GM10266 (cell line): ENCODE results near the gene TECPR2.

Experiments used
- DNase-seq: peaks from one replicate; pipeline ENCODE4 v3.0.0; 2012; ENCODE audit errors: extremely low spot score
- TF ChIP-seq, protein P1 (sequence below): IDR thresholded peaks from 2 replicates; pipeline ENCODE4 v1.5.1; 2012; ENCODE audit warnings: mild to moderate bottlenecking, low read depth; ENCODE audit not compliant: control insufficient read depth, insufficient read depth; ENCODE audit errors: missing control alignments

The TECPR2 gene

DNA sequence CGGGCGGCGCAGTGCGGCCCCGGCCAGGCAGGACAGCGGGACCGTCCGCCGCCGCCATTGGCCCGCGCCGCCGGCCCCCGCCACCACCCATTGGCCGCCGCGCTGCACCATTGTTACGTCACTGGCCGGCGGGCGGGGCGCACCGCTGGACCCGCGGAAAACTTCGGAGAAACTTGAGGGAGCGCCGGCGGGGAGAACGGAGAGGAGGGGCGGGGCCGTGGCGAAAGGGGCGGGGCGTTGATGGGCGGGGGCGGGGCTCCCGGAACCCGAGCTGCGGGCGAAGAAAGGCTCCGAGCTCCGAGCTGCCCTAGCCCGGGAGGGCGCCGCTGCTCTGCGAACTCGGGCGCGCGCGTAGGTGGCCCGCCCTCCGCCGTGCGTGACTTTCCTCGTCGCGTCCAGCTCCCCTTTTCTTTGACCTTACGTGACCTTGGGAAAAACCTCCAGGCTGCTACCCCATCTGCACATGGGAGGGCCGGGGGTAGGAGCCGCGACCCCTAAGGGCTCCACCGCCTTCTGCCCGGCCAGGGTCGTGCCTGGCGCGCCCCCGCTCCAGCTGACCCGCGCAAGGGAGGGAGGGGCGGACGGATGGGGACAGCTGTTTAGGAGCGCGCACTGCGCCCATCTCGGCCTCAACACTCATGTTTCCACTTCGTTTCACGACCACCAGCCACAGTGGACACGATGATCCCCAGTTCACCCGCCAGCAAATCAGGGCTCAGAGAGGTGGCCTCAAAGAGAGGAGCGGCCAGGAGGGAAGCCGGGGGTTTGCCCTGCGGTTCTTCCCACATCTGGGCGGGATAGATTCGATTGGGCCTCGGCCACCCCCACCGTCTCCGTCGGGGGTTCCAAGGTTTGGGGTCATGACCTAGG is 147.2 kb downstream of the TECPR2 start, which contains the start of gene ANKRD9:
ANKRD9 (minus strand) TSS at position 31 of the 870 bp plus-strand sequence. CDS start 1,887 bp downstream, outside the sequence.
- DNase-seq, result peak; percentile 100
- TF ChIP-seq, protein P1, sequence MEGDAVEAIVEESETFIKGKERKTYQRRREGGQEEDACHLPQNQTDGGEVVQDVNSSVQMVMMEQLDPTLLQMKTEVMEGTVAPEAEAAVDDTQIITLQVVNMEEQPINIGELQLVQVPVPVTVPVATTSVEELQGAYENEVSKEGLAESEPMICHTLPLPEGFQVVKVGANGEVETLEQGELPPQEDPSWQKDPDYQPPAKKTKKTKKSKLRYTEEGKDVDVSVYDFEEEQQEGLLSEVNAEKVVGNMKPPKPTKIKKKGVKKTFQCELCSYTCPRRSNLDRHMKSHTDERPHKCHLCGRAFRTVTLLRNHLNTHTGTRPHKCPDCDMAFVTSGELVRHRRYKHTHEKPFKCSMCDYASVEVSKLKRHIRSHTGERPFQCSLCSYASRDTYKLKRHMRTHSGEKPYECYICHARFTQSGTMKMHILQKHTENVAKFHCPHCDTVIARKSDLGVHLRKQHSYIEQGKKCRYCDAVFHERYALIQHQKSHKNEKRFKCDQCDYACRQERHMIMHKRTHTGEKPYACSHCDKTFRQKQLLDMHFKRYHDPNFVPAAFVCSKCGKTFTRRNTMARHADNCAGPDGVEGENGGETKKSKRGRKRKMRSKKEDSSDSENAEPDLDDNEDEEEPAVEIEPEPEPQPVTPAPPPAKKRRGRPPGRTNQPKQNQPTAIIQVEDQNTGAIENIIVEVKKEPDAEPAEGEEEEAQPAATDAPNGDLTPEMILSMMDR, result no peak

DNA sequence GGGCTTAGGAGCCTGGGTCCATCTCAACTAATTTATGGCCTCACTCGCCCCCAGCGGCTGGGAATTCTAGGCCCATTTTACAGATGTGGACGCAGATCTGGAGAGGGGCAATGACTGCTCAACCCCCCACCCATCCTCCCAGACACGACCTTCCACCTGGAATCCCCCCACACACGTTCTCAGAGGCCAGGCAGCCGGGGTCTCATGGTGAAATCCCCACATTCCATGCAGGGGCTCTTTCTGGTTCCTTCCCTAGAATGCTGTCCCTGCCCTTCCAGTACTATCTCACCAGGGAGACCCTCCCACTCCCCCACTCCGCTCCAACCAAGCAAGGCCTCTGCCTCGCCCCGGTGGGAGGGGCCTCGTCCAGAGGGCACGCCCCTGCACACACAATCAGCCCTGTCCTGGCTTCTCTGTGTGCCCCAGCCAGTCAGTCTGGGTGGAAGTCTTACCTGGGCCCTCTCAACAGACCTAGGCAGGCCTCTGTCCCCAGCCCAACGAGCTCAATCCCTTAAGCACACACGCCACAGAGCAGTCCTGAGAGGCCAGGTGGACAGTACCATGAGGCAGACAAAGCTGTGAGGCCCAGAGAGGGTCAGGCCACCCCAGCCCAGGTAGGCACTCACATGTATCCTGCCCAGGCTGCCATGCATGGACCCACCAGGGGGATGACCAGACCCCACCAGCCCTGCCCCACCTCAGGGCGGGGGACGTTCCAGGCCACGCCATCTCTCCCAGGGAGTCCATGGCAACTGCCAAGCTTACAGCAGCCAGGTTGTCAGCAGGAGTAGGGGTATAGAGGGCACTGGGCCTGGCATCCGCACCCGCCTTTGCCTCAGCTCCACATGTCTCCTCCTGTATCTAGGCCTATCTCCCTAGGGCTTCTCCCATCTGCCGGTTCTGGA is 148.1 kb downstream of the TECPR2 start:
- TF ChIP-seq, protein P1, result no peak
- DNase-seq, result no peak

DNA sequence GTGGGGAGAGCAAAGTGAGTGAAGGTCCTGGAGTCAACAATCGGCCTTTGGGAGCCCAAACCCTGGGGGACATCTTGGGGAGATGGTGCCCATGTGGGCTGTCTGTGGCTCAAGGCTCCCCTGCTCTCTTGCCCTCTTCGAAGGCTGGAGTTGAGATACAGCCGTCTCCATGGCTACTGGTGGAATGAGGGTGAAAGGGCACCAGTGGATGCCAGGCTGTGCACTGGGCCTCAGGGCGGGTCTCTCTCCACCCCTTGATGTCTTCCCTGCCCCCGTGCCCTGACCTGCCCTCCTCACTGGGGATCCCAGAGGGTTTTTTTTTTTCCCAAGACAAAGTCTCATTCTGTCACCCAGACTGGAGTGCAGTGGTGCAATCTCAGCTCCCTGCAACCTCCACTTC is 148.8 kb downstream of the TECPR2 start:
- TF ChIP-seq, protein P1, result no peak
- DNase-seq, result no peak

DNA sequence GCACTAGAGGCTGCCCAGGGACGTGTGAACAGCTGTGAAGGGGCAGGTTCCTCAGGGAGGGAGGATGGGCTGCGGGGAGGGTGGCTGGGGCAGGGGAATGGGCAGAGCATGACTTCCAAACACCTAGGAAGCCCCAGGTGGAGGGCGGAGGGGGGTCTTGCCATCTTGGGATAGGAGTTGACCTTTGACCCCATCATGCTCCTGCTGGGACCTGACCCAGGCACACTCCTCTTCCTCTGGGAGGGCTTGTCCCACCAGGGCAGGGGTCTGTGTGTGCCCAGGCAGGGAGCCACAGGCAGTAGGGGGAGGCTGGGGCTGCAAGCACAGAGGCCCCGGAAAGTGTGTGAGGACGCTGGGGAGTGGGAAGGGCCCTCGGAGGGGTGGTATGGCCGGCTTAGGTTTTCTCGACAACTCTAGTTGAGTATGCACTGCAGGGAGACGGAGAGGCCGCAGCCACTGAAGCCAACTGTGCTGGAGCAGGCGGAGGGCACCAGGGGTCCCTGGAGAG is 150.1 kb downstream of the TECPR2 start:
- no peak for DNase-seq
- TF ChIP-seq, protein P1, result no peak

DNA sequence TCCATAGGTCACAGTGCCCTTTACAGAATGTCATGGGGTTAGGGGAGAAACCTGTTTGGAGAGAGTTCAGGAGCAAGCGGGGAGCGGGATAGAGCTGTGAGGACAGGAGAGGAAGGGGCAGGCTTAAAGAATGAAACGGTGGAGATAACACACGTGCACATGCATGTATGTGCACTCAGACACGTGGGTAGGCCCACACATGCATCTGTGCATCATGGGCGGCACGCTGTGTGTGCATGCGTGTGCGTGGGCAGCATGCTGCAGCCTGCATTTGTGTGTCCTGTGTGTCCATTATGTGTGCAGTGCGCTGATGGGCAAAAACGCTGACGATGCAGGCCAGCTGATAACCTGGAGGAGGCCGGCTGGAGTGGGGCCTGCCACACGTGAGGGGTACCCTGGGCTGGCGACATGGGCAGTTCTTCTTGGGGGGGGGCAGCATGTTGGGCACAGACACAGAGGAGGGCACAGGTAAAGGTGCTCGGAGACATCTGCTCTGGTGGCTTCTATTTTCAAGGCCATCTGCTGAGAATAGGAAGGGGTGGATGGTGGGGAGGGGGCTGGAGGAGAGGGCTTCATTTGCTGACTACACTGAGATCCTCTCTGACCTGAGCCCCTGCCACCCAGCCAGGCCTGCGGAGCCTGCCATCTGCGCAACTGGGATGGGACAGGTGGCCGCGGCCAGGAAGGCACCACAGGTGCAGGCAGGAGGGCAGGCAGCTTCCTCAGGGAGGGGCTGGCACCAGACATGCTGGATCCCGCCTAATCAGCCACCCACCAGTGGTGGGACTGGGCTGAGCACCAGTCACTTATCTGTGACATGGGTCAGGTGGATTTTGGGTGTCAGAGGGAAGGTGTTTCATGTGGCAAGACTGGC is 151.4 kb downstream of the TECPR2 start:
- TF ChIP-seq, protein P1, result no peak
- DNase-seq, result no peak

DNA sequence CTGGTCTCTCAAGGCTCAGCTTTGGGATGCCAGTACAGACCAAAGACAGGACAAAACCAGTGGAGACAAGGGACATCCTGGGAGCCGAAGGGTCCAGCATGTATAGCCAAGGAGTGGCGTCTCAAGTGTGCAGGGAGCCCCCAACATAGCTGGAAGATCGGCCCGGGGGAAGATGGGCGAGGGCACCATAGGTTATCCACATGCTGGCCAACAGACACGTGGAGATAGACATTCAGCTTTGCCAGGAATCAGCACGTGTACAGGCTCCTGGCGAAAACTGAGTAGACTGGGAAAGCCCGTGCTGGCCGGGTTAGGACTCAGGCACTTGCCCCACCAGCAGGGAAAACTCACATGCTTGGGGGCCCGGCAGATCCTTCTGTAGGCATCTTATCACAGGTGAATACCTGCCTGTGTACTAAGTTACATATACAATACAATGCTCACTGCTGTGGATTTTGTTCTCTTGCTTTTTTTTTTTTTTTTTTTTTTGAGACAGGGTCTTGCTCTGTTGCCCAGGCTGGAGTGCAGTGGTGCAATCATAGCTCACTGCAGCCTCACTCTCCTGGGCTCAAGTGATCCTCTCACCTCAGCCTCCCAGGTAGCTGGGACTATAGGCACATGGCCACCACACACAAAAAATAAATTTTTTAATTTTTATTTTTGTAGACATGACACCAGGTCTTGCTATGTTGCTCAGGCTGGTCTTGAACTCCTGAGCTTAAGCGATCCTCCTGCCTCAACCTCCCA is 152.4 kb downstream of the TECPR2 start:
- no peak for DNase-seq
- TF ChIP-seq, protein P1, result no peak
